GM12878 (cell line): ENCODE data around the gene TGFBR3. TPM values are rescaled to one million over a fixed set of nuclear protein-coding genes. Genes with fewer than 3 reads are reported as not detected.

Source experiments
- HCFC1 ChIP-seq: fragments of 150-350 bp; IDR thresholded peaks from 2 replicates; pipeline ENCODE4 v1.6.1; 2014; ENCODE audit warnings: low read length
- HDAC6 ChIP-seq: fragments of 200-600 bp; sonication (generic); IDR thresholded peaks from one replicate; pipeline ENCODE4 v1.8.0; 2017; ENCODE audit warnings: antibody characterized with exemption; ENCODE audit not compliant: unreplicated experiment
- JUNB ChIP-seq: IDR thresholded peaks from 2 replicates; pipeline ENCODE4 v1.6.1; 2016; ENCODE audit warnings: antibody characterized with exemption, mild to moderate bottlenecking
- KAT2A ChIP-seq: conservative IDR thresholded peaks from 2 replicates; pipeline ENCODE4 v1.6.1; 2011; ENCODE audit warnings: low read depth, low read length; ENCODE audit not compliant: control insufficient read depth
- NBN ChIP-seq: fragments of 450-650 bp; IDR thresholded peaks from 2 replicates; pipeline ENCODE4 v1.6.1; 2016
- NR2F1 ChIP-seq: fragments of 450-650 bp; conservative IDR thresholded peaks from 2 replicates; pipeline ENCODE4 v1.6.1; 2017; ENCODE audit warnings: mild to moderate bottlenecking
- polyA plus RNA-seq, 11 experiments: library from polyadenylated mRNA; depleted of rRNA in 4 of 11; unstranded in 6 of 11; stranded (reverse) in 5 of 11; fragments of >200 nt; fragmentation: Nextera tagmentation in 4 of 11; fragmentation: Illumina TruSeq in 1 of 11; extraction: Ambion mirVana in 4 of 11; extraction: Trizol in 1 of 11; gene quantifications; 1 replicate in 1 of 11; 2 replicates in 10 of 11; pipeline versions ENCODE4 v1.2.1 to v1.2.3, GENCODE V29; 2011 to 2016; ENCODE audit warnings: inconsistent platforms in 2 of 11, missing spikeins in 2 of 11, low read depth in 1 of 11
- total RNA-seq, 4 experiments: library from RNA; depleted of rRNA in 3 of 4; stranded (reverse); fragments of >200 nt in 3 of 4; fragmentation: Illumina TruSeq in 1 of 4; extraction: Trizol in 1 of 4; gene quantifications; 2 replicates each; pipeline versions ENCODE4 v1.2.1 to v1.2.3, GENCODE V29; 2013 to 2021
- TF ChIP-seq, protein P1 (sequence below), 3 experiments: IDR thresholded peaks in 2 of 3; conservative IDR thresholded peaks in 1 of 3; 2 replicates each; pipeline ENCODE4 v1.5.1; 2011; ENCODE audit warnings: low read depth in 3 of 3, low read length in 3 of 3, mild to moderate bottlenecking in 3 of 3, control low read depth in 2 of 3, moderate library complexity in 2 of 3, inconsistent platforms in 1 of 3, mixed read lengths in 1 of 3; ENCODE audit not compliant: control insufficient read depth in 2 of 3, insufficient read depth in 1 of 3; ENCODE audit errors: extremely low read depth in 1 of 3
- TF ChIP-seq, protein P2 (sequence below): fragments of 450-650 bp; IDR thresholded peaks from 2 replicates; pipeline ENCODE4 v1.6.1; 2014; ENCODE audit warnings: mild to moderate bottlenecking
- TF ChIP-seq, protein P3 (sequence below): fragments of 450-650 bp; IDR thresholded peaks from 2 replicates; pipeline ENCODE4 v1.6.1; 2017; ENCODE audit warnings: low read depth, mild to moderate bottlenecking, moderate library complexity
- TF ChIP-seq, protein P4 (sequence below): fragments of 450-650 bp; formaldehyde crosslinking; IDR thresholded peaks from 2 replicates; pipeline ENCODE4 v1.4.0; 2020; ENCODE audit warnings: mild to moderate bottlenecking, moderate library complexity

The TGFBR3 gene
- total and polyA plus RNA-seq, 10 of the 15 experiments (the other 5 are each of a cell fraction or from before 2014, with no cell fraction given) = 2.7 to 16.5 (median 12.6) TPM

DNA sequence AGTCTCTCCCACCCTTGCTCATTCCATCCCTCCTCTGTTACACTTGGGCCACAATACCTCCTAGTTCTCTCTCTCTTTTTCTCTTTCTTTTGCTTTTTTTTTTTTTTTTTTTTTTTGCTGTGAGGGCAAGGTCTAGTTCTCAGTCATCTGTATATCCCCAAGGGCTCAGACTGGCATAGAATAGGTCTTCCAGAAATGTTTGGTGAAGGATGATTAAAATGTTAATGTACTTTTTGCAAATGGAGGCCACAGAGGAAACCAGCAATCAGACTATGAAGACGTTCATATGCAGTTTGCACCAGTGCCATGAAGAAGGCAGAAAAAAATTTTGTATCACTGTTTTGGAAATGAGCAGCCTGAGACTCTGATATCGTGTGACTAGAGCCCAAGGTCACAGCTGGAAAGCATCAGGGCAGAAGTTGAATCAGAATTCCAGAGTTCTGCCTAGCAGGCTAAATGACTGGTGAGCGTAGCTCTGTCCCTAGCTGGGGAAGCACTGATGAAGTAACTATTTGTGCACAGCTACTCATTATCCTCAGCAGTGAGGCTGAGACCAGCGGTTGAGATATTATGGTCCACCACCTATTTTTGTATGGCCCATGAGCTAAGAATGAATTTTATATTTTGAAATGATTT, 186.5 kb downstream of the TGFBR3 start (continued):
- TF ChIP-seq, protein P1, sequence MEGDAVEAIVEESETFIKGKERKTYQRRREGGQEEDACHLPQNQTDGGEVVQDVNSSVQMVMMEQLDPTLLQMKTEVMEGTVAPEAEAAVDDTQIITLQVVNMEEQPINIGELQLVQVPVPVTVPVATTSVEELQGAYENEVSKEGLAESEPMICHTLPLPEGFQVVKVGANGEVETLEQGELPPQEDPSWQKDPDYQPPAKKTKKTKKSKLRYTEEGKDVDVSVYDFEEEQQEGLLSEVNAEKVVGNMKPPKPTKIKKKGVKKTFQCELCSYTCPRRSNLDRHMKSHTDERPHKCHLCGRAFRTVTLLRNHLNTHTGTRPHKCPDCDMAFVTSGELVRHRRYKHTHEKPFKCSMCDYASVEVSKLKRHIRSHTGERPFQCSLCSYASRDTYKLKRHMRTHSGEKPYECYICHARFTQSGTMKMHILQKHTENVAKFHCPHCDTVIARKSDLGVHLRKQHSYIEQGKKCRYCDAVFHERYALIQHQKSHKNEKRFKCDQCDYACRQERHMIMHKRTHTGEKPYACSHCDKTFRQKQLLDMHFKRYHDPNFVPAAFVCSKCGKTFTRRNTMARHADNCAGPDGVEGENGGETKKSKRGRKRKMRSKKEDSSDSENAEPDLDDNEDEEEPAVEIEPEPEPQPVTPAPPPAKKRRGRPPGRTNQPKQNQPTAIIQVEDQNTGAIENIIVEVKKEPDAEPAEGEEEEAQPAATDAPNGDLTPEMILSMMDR (IDR thresholded peaks at IDR 0.05 in 2 of 3, conservative IDR thresholded peaks at IDR 0.05 in 1 of 3; ENCODE audit: control insufficient read depth in 2 of 3, extremely low read depth in 1 of 3, insufficient read depth in 1 of 3, low read depth in 3 of 3, low read length in 3 of 3) = no peak
- TF ChIP-seq HDAC6 = no peak
- TF ChIP-seq JUNB = no peak
- TF ChIP-seq, protein P2, sequence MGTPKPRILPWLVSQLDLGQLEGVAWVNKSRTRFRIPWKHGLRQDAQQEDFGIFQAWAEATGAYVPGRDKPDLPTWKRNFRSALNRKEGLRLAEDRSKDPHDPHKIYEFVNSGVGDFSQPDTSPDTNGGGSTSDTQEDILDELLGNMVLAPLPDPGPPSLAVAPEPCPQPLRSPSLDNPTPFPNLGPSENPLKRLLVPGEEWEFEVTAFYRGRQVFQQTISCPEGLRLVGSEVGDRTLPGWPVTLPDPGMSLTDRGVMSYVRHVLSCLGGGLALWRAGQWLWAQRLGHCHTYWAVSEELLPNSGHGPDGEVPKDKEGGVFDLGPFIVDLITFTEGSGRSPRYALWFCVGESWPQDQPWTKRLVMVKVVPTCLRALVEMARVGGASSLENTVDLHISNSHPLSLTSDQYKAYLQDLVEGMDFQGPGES = no peak
- no peak for TF ChIP-seq KAT2A
- TF ChIP-seq, protein P3, sequence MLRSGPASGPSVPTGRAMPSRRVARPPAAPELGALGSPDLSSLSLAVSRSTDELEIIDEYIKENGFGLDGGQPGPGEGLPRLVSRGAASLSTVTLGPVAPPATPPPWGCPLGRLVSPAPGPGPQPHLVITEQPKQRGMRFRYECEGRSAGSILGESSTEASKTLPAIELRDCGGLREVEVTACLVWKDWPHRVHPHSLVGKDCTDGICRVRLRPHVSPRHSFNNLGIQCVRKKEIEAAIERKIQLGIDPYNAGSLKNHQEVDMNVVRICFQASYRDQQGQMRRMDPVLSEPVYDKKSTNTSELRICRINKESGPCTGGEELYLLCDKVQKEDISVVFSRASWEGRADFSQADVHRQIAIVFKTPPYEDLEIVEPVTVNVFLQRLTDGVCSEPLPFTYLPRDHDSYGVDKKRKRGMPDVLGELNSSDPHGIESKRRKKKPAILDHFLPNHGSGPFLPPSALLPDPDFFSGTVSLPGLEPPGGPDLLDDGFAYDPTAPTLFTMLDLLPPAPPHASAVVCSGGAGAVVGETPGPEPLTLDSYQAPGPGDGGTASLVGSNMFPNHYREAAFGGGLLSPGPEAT = no peak
- TF ChIP-seq NR2F1 = no peak
- TF ChIP-seq NBN = no peak
- TF ChIP-seq, protein P4, sequence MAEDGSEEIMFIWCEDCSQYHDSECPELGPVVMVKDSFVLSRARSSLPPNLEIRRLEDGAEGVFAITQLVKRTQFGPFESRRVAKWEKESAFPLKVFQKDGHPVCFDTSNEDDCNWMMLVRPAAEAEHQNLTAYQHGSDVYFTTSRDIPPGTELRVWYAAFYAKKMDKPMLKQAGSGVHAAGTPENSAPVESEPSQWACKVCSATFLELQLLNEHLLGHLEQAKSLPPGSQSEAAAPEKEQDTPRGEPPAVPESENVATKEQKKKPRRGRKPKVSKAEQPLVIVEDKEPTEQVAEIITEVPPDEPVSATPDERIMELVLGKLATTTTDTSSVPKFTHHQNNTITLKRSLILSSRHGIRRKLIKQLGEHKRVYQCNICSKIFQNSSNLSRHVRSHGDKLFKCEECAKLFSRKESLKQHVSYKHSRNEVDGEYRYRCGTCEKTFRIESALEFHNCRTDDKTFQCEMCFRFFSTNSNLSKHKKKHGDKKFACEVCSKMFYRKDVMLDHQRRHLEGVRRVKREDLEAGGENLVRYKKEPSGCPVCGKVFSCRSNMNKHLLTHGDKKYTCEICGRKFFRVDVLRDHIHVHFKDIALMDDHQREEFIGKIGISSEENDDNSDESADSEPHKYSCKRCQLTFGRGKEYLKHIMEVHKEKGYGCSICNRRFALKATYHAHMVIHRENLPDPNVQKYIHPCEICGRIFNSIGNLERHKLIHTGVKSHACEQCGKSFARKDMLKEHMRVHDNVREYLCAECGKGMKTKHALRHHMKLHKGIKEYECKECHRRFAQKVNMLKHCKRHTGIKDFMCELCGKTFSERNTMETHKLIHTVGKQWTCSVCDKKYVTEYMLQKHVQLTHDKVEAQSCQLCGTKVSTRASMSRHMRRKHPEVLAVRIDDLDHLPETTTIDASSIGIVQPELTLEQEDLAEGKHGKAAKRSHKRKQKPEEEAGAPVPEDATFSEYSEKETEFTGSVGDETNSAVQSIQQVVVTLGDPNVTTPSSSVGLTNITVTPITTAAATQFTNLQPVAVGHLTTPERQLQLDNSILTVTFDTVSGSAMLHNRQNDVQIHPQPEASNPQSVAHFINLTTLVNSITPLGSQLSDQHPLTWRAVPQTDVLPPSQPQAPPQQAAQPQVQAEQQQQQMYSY (CRISPR knock-in tag) = no peak
- TF ChIP-seq HCFC1 = no peak
